HUES6 (cell line): ENCODE measurements around the gene ARRB2.
"Not testable (repeated sequence)": the region's sequence is repeated elsewhere in the genome, so short reads cannot be mapped to it uniquely, and the experiment has no call there.

Source experiments
- H3K27ac ChIP-seq: 2 replicates; pipeline ENCODE4 v1.7.0; 2013; ENCODE audit warnings: low read depth, mild to moderate bottlenecking, low read length, inconsistent platforms
- H3K27me3 ChIP-seq: 2 replicates; pipeline ENCODE4 v1.6.1; 2013; ENCODE audit warnings: low read length; ENCODE audit not compliant: control insufficient read depth, insufficient read depth
- H3K36me3 ChIP-seq: 2 replicates; pipeline ENCODE4 v1.6.1; 2013; ENCODE audit warnings: low read length; ENCODE audit not compliant: control insufficient read depth, insufficient read depth
- H3K4me1 ChIP-seq: 2 replicates; pipeline ENCODE4 v1.6.1; 2013; ENCODE audit warnings: low read length; ENCODE audit not compliant: control insufficient read depth, insufficient read depth
- H3K4me3 ChIP-seq: 2 replicates; pipeline ENCODE4 v1.5.1; 2013; ENCODE audit warnings: low read depth, low read length
- H3K9ac ChIP-seq: one replicate; pipeline ENCODE4 v1.6.1; 2013; ENCODE audit warnings: mild to moderate bottlenecking, low read length
- H3K9me3 ChIP-seq: 2 replicates; pipeline ENCODE4 v1.6.1; 2013; ENCODE audit warnings: low read depth, low read length; ENCODE audit not compliant: control insufficient read depth, insufficient read depth

Gene ARRB2

GRCh38 chr17:4701116-4701515, 9.3 kb upstream of the ARRB2 start:
- H3K36me3 ChIP-seq, result peaks cover 23% of the 10 kb centered on the region
- no peaks in the 10 kb centered on the region for H3K9me3 ChIP-seq
- peaks cover 18% of the 10 kb centered on the region for H3K4me1 ChIP-seq
- H3K4me3 ChIP-seq, result no peak overlapping the region
- no peak overlapping the region for H3K27ac ChIP-seq
- H3K9ac ChIP-seq, result no peak overlapping the region
- H3K27me3 ChIP-seq, result no peaks in the 10 kb centered on the region

DNA sequence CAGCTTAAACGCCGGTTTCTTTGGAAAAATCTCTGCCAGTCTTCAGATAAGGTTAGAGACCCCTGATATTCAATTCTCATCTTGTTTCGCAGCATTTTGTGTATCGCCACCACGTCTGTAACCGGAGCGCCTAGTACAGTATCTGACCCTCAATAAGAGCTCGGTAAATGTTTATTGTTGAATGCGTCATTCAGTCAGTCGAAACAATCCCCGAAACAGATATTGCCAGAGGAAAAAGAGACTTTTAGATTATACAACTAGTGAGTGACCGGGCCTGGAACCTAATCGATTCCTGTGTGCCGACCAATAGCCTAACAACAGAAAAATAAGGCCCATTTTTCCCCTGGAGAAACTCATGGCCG, 7.1 kb upstream of the ARRB2 start:
- Histone ChIP-seq H3K9ac (peak overlapping the region; percentile 87), H3K4me1 (peaks cover 23% of the 10 kb centered on the region), H3K27me3 (no peaks in the 10 kb centered on the region), H3K4me3 (peak overlapping the region; percentile 98), H3K36me3 (peaks cover 3% of the 10 kb centered on the region; the same call in 1 of the 2 replicates), H3K9me3 (no peaks in the 10 kb centered on the region), H3K27ac (peak overlapping the region; percentile 87; the same call in 1 of the 2 replicates)

DNA sequence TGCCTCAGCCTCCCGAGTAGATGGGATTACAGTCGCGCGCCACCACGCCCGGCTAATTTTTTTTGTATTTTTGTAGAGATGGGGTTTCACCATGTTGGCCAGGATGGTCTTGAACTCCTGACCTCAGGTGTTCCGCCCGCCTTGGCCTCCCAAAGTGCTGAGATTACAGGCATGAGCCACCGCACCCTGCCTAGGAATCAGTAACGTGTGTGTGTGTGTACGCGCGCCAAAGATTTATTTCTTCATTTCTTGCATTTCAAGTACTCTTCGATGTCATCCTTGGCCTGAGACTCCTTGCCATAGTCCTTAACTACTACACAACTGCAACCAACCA, 5.9 kb upstream of the ARRB2 start:
- Histone ChIP-seq H3K4me3 (peak overlapping the region; percentile 98), H3K4me1 (peaks cover 24% of the 10 kb centered on the region), H3K9ac (peak overlapping the region; percentile 88), H3K27ac (peak overlapping the region; percentile 87)
- H3K36me3 ChIP-seq, H3K27me3 ChIP-seq, H3K9me3 ChIP-seq: not testable (repeated sequence)

- H3K9me3 ChIP-seq, result no peaks in the 10 kb centered on the region
- H3K27ac ChIP-seq, result no peak overlapping the region
- peaks cover 27% of the 10 kb centered on the region for H3K4me1 ChIP-seq
- peaks cover 3% of the 10 kb centered on the region; the same call in 1 of the 2 replicates for H3K36me3 ChIP-seq
- no peaks in the 10 kb centered on the region for H3K27me3 ChIP-seq
- peak overlapping the region; percentile 88 for H3K9ac ChIP-seq
- peak overlapping the region; percentile 98 for H3K4me3 ChIP-seq
Observed at GRCh38 chr17:4704991-4705390, 5.4 kb upstream of the ARRB2 start.

- Histone ChIP-seq H3K9ac (no peak overlapping the region), H3K27ac (no peak overlapping the region)
Observed at GRCh38 chr17:4706121-4706520, 4.3 kb upstream of the ARRB2 start.

GRCh38 chr17:4708436-4708835, 2.0 kb upstream of the ARRB2 start:
- H3K27ac ChIP-seq, result no peak overlapping the region
- no peaks in the 10 kb centered on the region for H3K9me3 ChIP-seq
- peaks cover 31% of the 10 kb centered on the region for H3K4me1 ChIP-seq
- H3K36me3 ChIP-seq, result no peaks in the 10 kb centered on the region
- H3K27me3 ChIP-seq, result no peaks in the 10 kb centered on the region
- no peak overlapping the region for H3K4me3 ChIP-seq
- H3K9ac ChIP-seq, result no peak overlapping the region

More at GRCh38 chr17:4706121-4706520, 4.3 kb upstream of the ARRB2 start:
- Histone ChIP-seq H3K4me1 (peaks cover 30% of the 10 kb centered on the region), H3K27me3 (no peaks in the 10 kb centered on the region), H3K36me3 (peaks cover 3% of the 10 kb centered on the region; the same call in 1 of the 2 replicates), H3K4me3 (no peak overlapping the region), H3K9me3 (no peaks in the 10 kb centered on the region)

- Histone ChIP-seq H3K27me3 (no peaks in the 10 kb centered on the region), H3K4me3 (peak overlapping the region; percentile 64), H3K9me3 (no peaks in the 10 kb centered on the region), H3K4me1 (peaks cover 21% of the 10 kb centered on the region), H3K27ac (no peak overlapping the region), H3K9ac (peak overlapping the region; percentile 31), H3K36me3 (peaks cover 7% of the 10 kb centered on the region; the same call in 1 of the 2 replicates)
Observed at GRCh38 chr17:4710693-4711634, 532 bp downstream of the ARRB2 start.

- no peak overlapping the region for H3K9ac ChIP-seq
- no peak overlapping the region for H3K27ac ChIP-seq
- H3K36me3 ChIP-seq, result peaks cover 12% of the 10 kb centered on the region; the same call in 1 of the 2 replicates
- H3K4me1 ChIP-seq, result peaks cover 14% of the 10 kb centered on the region
- no peaks in the 10 kb centered on the region for H3K27me3 ChIP-seq
- H3K4me3 ChIP-seq, result peak overlapping the region; percentile 64
- H3K9me3 ChIP-seq, result no peaks in the 10 kb centered on the region
Observed at GRCh38 chr17:4711661-4712181, 1.3 kb downstream of the ARRB2 start.

GRCh38 chr17:4712526-4712925, 2.1 kb downstream of the ARRB2 start:
- Histone ChIP-seq H3K36me3 (peaks cover 20% of the 10 kb centered on the region), H3K27me3 (no peaks in the 10 kb centered on the region), H3K9me3 (no peaks in the 10 kb centered on the region), H3K4me3 (no peak overlapping the region), H3K4me1 (peaks cover 14% of the 10 kb centered on the region), H3K9ac (no peak overlapping the region), H3K27ac (no peak overlapping the region)

DNA sequence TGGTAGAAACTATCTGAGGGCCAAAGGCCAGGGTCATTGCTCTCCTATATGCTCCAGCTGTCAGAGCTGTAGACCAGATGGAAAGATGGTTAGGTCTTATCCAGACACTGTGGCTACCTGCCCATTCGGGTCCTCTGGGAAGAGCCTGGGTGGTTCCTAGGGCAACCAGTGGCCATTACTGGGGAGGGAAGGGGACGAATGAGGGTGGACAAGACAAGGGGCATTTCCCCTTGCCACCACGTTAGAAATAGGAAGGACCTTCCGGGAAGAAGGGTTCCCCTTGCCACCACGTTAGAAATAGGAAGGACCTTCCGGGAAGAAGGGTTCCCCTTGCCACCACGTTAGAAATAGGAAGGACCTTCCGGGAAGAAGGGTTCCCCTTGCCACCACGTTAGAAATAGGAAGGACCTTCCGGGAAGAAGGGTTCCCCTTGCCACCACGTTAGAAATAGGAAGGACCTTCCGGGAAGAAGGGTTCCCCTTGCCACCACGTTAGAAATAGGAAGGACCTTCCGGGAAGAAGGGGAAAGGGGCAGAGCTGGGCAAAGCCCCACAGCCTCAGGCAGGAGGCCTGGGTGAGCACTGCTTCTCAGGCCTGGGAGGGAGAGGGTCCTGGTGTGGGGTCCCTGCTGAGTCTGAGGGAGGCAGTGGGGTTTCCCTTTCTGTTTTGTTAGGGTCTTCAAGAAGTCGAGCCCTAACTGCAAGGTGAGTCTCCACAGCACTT, 4.1 kb downstream of the ARRB2 start:
- Histone ChIP-seq H3K4me1 (peaks cover 14% of the 10 kb centered on the region), H3K36me3 (peaks cover 38% of the 10 kb centered on the region)
- not testable (repeated sequence) for H3K27me3 ChIP-seq, H3K9me3 ChIP-seq, H3K9ac ChIP-seq, H3K27ac ChIP-seq, H3K4me3 ChIP-seq
